Measurements from ENCODE around the gene PELI3. TPM values are rescaled to one million over a fixed set of nuclear protein-coding genes. Genes with fewer than 3 reads are reported as not detected.
A peak's percentile ranks its signal among the peaks of the same experiment; 100 is the strongest.

Gene PELI3
- total RNA-seq, 4 donors from 2014 or later, result 11.4 to 21.8 (median 14.7) TPM

GRCh38 chr11:66465373-66466224 lies 1.1 kb upstream of the PELI3 start:
- intact Hi-C loops (cut with DNase I), result no loop called here
- Histone ChIP-seq H3K27ac (peak overlapping the region in 1 of 3 donors; percentile 56), H3K9me3 (no peaks in the 10 kb centered on the region), H3K27me3 (no peaks in the 10 kb centered on the region), H3K4me1 (peaks cover 4 to 9% of the 10 kb centered on the region in 2 donors), H3K4me3 (replicated peaks in 1 of 3) (no peak overlapping the region), H3K36me3 (no peaks in the 10 kb centered on the region)
- TF ChIP-seq CTCF (IDR thresholded peaks at IDR 0.05) (no peak), POLR2A (IDR thresholded peaks at IDR 0.05) (no peak)
- DNase-seq, result no peak
- WGBS, 2 donors, result 48 to 51% methylated on average over 13 to 19 of the region's 19 CpGs

GRCh38 chr11:66467034-66467659 lies 442 bp downstream of the PELI3 start:
- H3K4me1 ChIP-seq, result peaks cover 4 to 9% of the 10 kb centered on the region in 2 donors
- WGBS, 2 donors, result 5% methylated on average over 15 to 19 of the region's 72 CpGs
- H3K27ac ChIP-seq, result no peak overlapping the region
- peak; percentile 27 to 41 for DNase-seq
- TF ChIP-seq POLR2A (IDR thresholded peaks at IDR 0.05), result no peak
- TF ChIP-seq CTCF (IDR thresholded peaks at IDR 0.05), result peak in 5 of 6 experiments; percentile 13 to 46 (median 45)
- H3K9me3 ChIP-seq, result no peaks in the 10 kb centered on the region
- intact Hi-C loops (cut with DNase I), result no loop called here
- no peaks in the 10 kb centered on the region for H3K27me3 ChIP-seq
- H3K36me3 ChIP-seq, result no peaks in the 10 kb centered on the region
- peak overlapping the region; percentile 41 to 53 (median 44) for H3K4me3 ChIP-seq (replicated peaks in 1 of 3)

- intact Hi-C loops (cut with DNase I), result no loop called here
- TF ChIP-seq CTCF (IDR thresholded peaks at IDR 0.05) (no peak), POLR2A (IDR thresholded peaks at IDR 0.05) (no peak)
- no peak overlapping the region for H3K27ac ChIP-seq
- H3K27me3 ChIP-seq, result no peaks in the 10 kb centered on the region
- DNase-seq, result no peak
- 46 to 66% methylated on average over 4 to 6 of the region's 6 CpGs for WGBS, 2 donors
- H3K4me1 ChIP-seq, result peaks cover 4 to 9% of the 10 kb centered on the region in 2 donors
- peak overlapping the region in 1 of 3 donors; percentile 53 for H3K4me3 ChIP-seq (replicated peaks in 1 of 3)
- no peaks in the 10 kb centered on the region for H3K36me3 ChIP-seq
- no peaks in the 10 kb centered on the region for H3K9me3 ChIP-seq
These were observed 1.1 kb downstream of the PELI3 start for GRCh38 chr11:66467756-66468155.

GRCh38 chr11:66468691-66469090 lies 2.0 kb downstream of the PELI3 start:
- intact Hi-C loops (cut with DNase I), result no loop called here
- H3K4me3 ChIP-seq (replicated peaks in 1 of 3), result no peak overlapping the region

More at GRCh38 chr11:66468691-66469090, 2.0 kb downstream of the PELI3 start:
- Histone ChIP-seq H3K27me3 (no peaks in the 10 kb centered on the region), H3K36me3 (peaks cover 0 to 1% of the 10 kb centered on the region in 2 donors), H3K4me1 (peaks cover 4 to 9% of the 10 kb centered on the region in 2 donors), H3K9me3 (no peaks in the 10 kb centered on the region), H3K27ac (no peak overlapping the region)
- WGBS, 2 donors, result 92 to 95% methylated on average over 6 of the region's 6 CpGs
- no peak for TF ChIP-seq POLR2A (IDR thresholded peaks at IDR 0.05)
- TF ChIP-seq CTCF (IDR thresholded peaks at IDR 0.05), result no peak
- DNase-seq, result no peak
